A549 treated with Hydrocortisone at 1 μM for 4 hours (cell line): ENCODE data around the gene HERC2. TPM values are rescaled to one million over a fixed set of nuclear protein-coding genes. Genes with fewer than 3 reads are reported as not detected.

Source experiments
- total RNA-seq: library from RNA; stranded (reverse); fragments of 200-300 nt; extraction: Qiagen RNA extraction; gene quantifications from 5 replicates; pipeline ENCODE4 v1.2.3, GENCODE V29; 2022

Gene HERC2
- 43.0 to 48.4 TPM (median 47.2 TPM) in 5 replicates for total RNA-seq

DNA sequence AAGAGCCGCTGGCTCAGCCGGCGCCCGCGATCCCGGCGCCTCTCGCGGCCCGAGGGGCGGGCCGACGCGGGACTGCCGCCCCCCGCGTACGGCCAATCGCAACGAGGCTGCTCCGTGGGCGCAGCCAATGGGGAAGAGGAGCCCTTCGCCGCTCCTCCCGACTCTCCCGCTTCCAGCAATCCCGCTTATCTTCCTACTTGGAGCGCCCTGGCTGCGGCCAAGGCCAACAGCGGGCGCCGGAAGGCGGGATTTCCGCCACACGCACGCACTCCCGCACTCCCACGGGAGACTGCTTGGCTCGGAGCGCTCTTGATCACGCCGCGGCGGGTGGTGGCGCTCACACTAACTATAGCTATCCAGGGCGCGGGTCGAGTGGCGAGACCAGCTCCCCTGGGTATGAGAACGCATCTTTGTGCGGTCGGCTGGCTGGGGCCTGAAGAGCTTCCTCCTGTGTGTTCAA, at the start of gene HERC2:
HERC2 (minus strand) TSS at position 51 of the 460 bp plus-strand sequence. CDS start 746 bp downstream, outside the sequence.

GRCh38 chr15:28357984-28358383, 36.0 kb upstream of the HERC2 start, which contains the start of gene GOLGA6L24:
Gene GOLGA6L24, minus strand, starts transcription at chr15:28358084. Its CDS starts 61 bp downstream, at chr15:28358023.

DNA sequence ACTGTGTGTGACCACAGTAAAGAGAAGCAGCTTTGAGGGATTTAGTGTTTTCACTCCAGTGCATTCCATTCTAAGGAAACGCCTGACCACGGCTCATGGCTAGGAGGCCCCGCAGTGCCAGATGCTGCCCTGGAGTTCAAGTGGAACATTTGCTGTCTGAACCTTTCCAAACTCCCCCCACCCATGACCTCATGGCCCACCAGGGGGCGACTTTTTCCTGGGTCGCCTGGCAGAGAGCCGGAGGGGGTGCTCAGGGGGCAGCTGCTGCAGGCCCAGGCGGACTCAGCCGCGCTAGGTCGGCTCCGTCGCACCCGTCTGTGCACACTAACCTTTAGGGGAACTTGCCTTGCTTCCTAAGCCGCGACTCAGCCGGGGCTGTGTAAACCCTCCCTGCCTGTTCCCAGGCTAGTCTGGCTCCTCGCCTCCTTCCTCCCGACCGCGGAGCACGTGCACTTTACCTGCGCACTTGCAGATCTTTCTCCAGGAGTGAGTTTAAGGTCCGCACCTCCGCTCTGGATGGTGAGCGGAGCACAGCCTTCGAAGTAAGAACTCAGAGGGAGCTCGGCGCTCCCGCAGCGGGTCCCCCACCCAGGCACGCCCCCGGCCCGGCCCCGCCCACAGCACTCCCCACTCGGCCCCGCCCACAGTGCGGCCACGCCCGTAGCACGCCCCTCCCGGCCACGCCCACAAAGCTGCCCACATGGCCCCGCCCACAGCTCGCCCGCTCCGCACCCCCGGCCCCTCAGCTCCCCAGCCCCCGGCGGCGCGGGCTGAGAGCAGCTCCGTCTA, 223.0 kb downstream of the HERC2 start, which contains the start of gene OCA2:
OCA2 (minus strand) TSS at position 550 of the 789 bp plus-strand sequence. CDS start 17,441 bp downstream, outside the sequence.

Other genes with a start within 250 kb of the HERC2 start
- gene OCA2, start 222.9 kb downstream of the HERC2 start, total RNA-seq = 0.11 to 0.31 TPM (median 0.29 TPM) in 5 replicates
- gene GOLGA6L24, start 35.9 kb upstream of the HERC2 start, total RNA-seq = not detected in 5 replicates
- gene GOLGA8F, start 56.5 kb upstream of the HERC2 start, total RNA-seq = not detected in 5 replicates
- not detected in 5 replicates for gene GOLGA8G, start 210.8 kb upstream of the HERC2 start, total RNA-seq
- not detected in 5 replicates for gene GOLGA6L25, start 231.4 kb upstream of the HERC2 start, total RNA-seq